ENCODE results near the gene C10orf62. TPM values are rescaled to one million over a fixed set of nuclear protein-coding genes. Genes with fewer than 3 reads are reported as not detected.
A peak's percentile ranks its signal among the peaks of the same experiment; 100 is the strongest.

C10orf62 gene
- total and polyA plus RNA-seq, 5 donors from 2014 or later: not detected

- Histone ChIP-seq H3K27ac (ENCODE audit: insufficient read depth, low read length, poor library complexity, severe bottlenecking) (no peak overlapping the region), H3K36me3 (ENCODE audit: control insufficient read depth, insufficient read depth, low read length) (no peaks in the 10 kb centered on the region), H3K4me3 (ENCODE audit: low read depth, low read length) (no peak overlapping the region), H3K4me1 (ENCODE audit: control insufficient read depth, insufficient read depth, low read length, poor library complexity, severe bottlenecking) (no peaks in the 10 kb centered on the region), H3K9me3 (ENCODE audit: control insufficient read depth in 2 of 2, low read length in 2 of 2) (no peaks in the 10 kb centered on the region), H3K27me3 (ENCODE audit: control insufficient read depth, insufficient read depth, low read length) (no peaks in the 10 kb centered on the region)
- peaks cover 10% of the 10 kb centered on the region for H3K27me3 Mint-ChIP-seq
- H3K27ac Mint-ChIP-seq: peak overlapping the region in 1 of 3 donors; percentile 14
- H3K36me3 Mint-ChIP-seq: no peaks in the 10 kb centered on the region
- H3K4me1 Mint-ChIP-seq: no peaks in the 10 kb centered on the region
- ATAC-seq (ENCODE audit: low read depth in 2 of 2) (no peak), DNase-seq (no peak)
- H3K9me3 Mint-ChIP-seq: no peaks in the 10 kb centered on the region
- no peak overlapping the region for H3K4me3 Mint-ChIP-seq
Observed at GRCh38 chr10:97607095-97607636, 17.6 kb downstream of the C10orf62 start.

- H3K4me3 ChIP-seq (ENCODE audit: low read depth, low read length): no peak overlapping the region
- no peaks in the 10 kb centered on the region for H3K4me1 Mint-ChIP-seq
- H3K27me3 Mint-ChIP-seq: peaks cover 10% of the 10 kb centered on the region
- H3K36me3 ChIP-seq (ENCODE audit: control insufficient read depth, insufficient read depth, low read length): no peaks in the 10 kb centered on the region
- no peak overlapping the region for H3K27ac ChIP-seq (ENCODE audit: insufficient read depth, low read length, poor library complexity, severe bottlenecking)
- H3K27me3 ChIP-seq (ENCODE audit: control insufficient read depth, insufficient read depth, low read length): no peaks in the 10 kb centered on the region
- no peak for DNase-seq
- ATAC-seq (ENCODE audit: low read depth in 2 of 2): no peak
- H3K9me3 Mint-ChIP-seq: no peaks in the 10 kb centered on the region
- no peak overlapping the region for H3K27ac Mint-ChIP-seq
- H3K36me3 Mint-ChIP-seq: no peaks in the 10 kb centered on the region
- no peak overlapping the region for H3K4me3 Mint-ChIP-seq
- no peaks in the 10 kb centered on the region for H3K4me1 ChIP-seq (ENCODE audit: control insufficient read depth, insufficient read depth, low read length, poor library complexity, severe bottlenecking)
- no peaks in the 10 kb centered on the region for H3K9me3 ChIP-seq (ENCODE audit: control insufficient read depth in 2 of 2, low read length in 2 of 2)
Observed at GRCh38 chr10:97608991-97609561, 19.6 kb downstream of the C10orf62 start.

- H3K9me3 ChIP-seq (ENCODE audit: control insufficient read depth in 2 of 2, low read length in 2 of 2): no peaks in the 10 kb centered on the region
Observed at GRCh38 chr10:97611473-97611872, 22.0 kb downstream of the C10orf62 start.

GRCh38 chr10:97612386-97612785, 22.9 kb downstream of the C10orf62 start:
- no peak overlapping the region for H3K27ac ChIP-seq (ENCODE audit: insufficient read depth, low read length, poor library complexity, severe bottlenecking)

More at GRCh38 chr10:97611473-97611872, 22.0 kb downstream of the C10orf62 start:
- H3K27ac Mint-ChIP-seq: no peak overlapping the region
- Histone ChIP-seq H3K4me3 (ENCODE audit: low read depth, low read length) (no peak overlapping the region), H3K36me3 (ENCODE audit: control insufficient read depth, insufficient read depth, low read length) (no peaks in the 10 kb centered on the region), H3K4me1 (ENCODE audit: control insufficient read depth, insufficient read depth, low read length, poor library complexity, severe bottlenecking) (no peaks in the 10 kb centered on the region), H3K27ac (ENCODE audit: insufficient read depth, low read length, poor library complexity, severe bottlenecking) (no peak overlapping the region), H3K27me3 (ENCODE audit: control insufficient read depth, insufficient read depth, low read length) (no peaks in the 10 kb centered on the region)
- no peaks in the 10 kb centered on the region for H3K4me1 Mint-ChIP-seq
- no peak overlapping the region for H3K4me3 Mint-ChIP-seq
- H3K27me3 Mint-ChIP-seq: peaks cover 6% of the 10 kb centered on the region
- ATAC-seq (ENCODE audit: low read depth in 2 of 2) (no peak), DNase-seq (no peak)
- H3K36me3 Mint-ChIP-seq: peaks cover 5% of the 10 kb centered on the region
- no peaks in the 10 kb centered on the region for H3K9me3 Mint-ChIP-seq

GRCh38 chr10:97618285-97618684, 28.8 kb downstream of the C10orf62 start:
- ATAC-seq (ENCODE audit: low read depth in 2 of 2) (no peak), DNase-seq (no peak)
- H3K36me3 ChIP-seq (ENCODE audit: control insufficient read depth, insufficient read depth, low read length): no peaks in the 10 kb centered on the region
- no peaks in the 10 kb centered on the region for H3K4me1 ChIP-seq (ENCODE audit: control insufficient read depth, insufficient read depth, low read length, poor library complexity, severe bottlenecking)
- Mint-ChIP-seq H3K36me3 (peaks cover 5% of the 10 kb centered on the region), H3K4me3 (no peak overlapping the region), H3K4me1 (no peaks in the 10 kb centered on the region), H3K27me3 (no peaks in the 10 kb centered on the region), H3K9me3 (no peaks in the 10 kb centered on the region), H3K27ac (no peak overlapping the region)
- H3K4me3 ChIP-seq (ENCODE audit: low read depth, low read length): no peak overlapping the region
- no peaks in the 10 kb centered on the region for H3K9me3 ChIP-seq (ENCODE audit: control insufficient read depth in 2 of 2, low read length in 2 of 2)
- H3K27ac ChIP-seq (ENCODE audit: insufficient read depth, low read length, poor library complexity, severe bottlenecking): no peak overlapping the region
- no peaks in the 10 kb centered on the region for H3K27me3 ChIP-seq (ENCODE audit: control insufficient read depth, insufficient read depth, low read length)

More at GRCh38 chr10:97612386-97612785, 22.9 kb downstream of the C10orf62 start:
- Histone ChIP-seq H3K9me3 (ENCODE audit: control insufficient read depth in 2 of 2, low read length in 2 of 2) (no peaks in the 10 kb centered on the region), H3K4me3 (ENCODE audit: low read depth, low read length) (no peak overlapping the region), H3K4me1 (ENCODE audit: control insufficient read depth, insufficient read depth, low read length, poor library complexity, severe bottlenecking) (no peaks in the 10 kb centered on the region), H3K36me3 (ENCODE audit: control insufficient read depth, insufficient read depth, low read length) (no peaks in the 10 kb centered on the region), H3K27me3 (ENCODE audit: control insufficient read depth, insufficient read depth, low read length) (no peaks in the 10 kb centered on the region)
- Mint-ChIP-seq H3K27me3 (peaks cover 6% of the 10 kb centered on the region), H3K4me1 (no peaks in the 10 kb centered on the region), H3K27ac (no peak overlapping the region), H3K4me3 (no peak overlapping the region), H3K36me3 (peaks cover 5% of the 10 kb centered on the region), H3K9me3 (no peaks in the 10 kb centered on the region)
- peak in 1 of 3 donors; percentile 9 for DNase-seq
- ATAC-seq (ENCODE audit: low read depth in 2 of 2): no peak

- H3K4me3 ChIP-seq (ENCODE audit: low read depth, low read length): no peak overlapping the region
- no peaks in the 10 kb centered on the region for H3K36me3 ChIP-seq (ENCODE audit: control insufficient read depth, insufficient read depth, low read length)
- H3K27ac Mint-ChIP-seq: no peak overlapping the region
- H3K36me3 Mint-ChIP-seq: peaks cover 5% of the 10 kb centered on the region
- no peaks in the 10 kb centered on the region for H3K4me1 ChIP-seq (ENCODE audit: control insufficient read depth, insufficient read depth, low read length, poor library complexity, severe bottlenecking)
- DNase-seq (no peak), ATAC-seq (ENCODE audit: low read depth in 2 of 2) (no peak)
- H3K9me3 ChIP-seq (ENCODE audit: control insufficient read depth in 2 of 2, low read length in 2 of 2): no peaks in the 10 kb centered on the region
- no peak overlapping the region for H3K4me3 Mint-ChIP-seq
- H3K27me3 Mint-ChIP-seq: no peaks in the 10 kb centered on the region
- H3K27ac ChIP-seq (ENCODE audit: insufficient read depth, low read length, poor library complexity, severe bottlenecking): no peak overlapping the region
- H3K9me3 Mint-ChIP-seq: no peaks in the 10 kb centered on the region
- H3K27me3 ChIP-seq (ENCODE audit: control insufficient read depth, insufficient read depth, low read length): no peaks in the 10 kb centered on the region
- no peaks in the 10 kb centered on the region for H3K4me1 Mint-ChIP-seq
Observed at GRCh38 chr10:97618733-97619132, 29.2 kb downstream of the C10orf62 start.

- H3K27ac ChIP-seq (ENCODE audit: insufficient read depth, low read length, poor library complexity, severe bottlenecking): no peak overlapping the region
- no peaks in the 10 kb centered on the region for H3K27me3 Mint-ChIP-seq
- no peaks in the 10 kb centered on the region for H3K4me1 Mint-ChIP-seq
- H3K9me3 Mint-ChIP-seq: no peaks in the 10 kb centered on the region
- no peak overlapping the region for H3K4me3 Mint-ChIP-seq
- no peaks in the 10 kb centered on the region for H3K9me3 ChIP-seq (ENCODE audit: control insufficient read depth in 2 of 2, low read length in 2 of 2)
- ATAC-seq (ENCODE audit: low read depth in 2 of 2) (no peak), DNase-seq (no peak)
- no peaks in the 10 kb centered on the region for H3K27me3 ChIP-seq (ENCODE audit: control insufficient read depth, insufficient read depth, low read length)
- H3K27ac Mint-ChIP-seq: no peak overlapping the region
- no peaks in the 10 kb centered on the region for H3K4me1 ChIP-seq (ENCODE audit: control insufficient read depth, insufficient read depth, low read length, poor library complexity, severe bottlenecking)
- no peaks in the 10 kb centered on the region for H3K36me3 Mint-ChIP-seq
- H3K36me3 ChIP-seq (ENCODE audit: control insufficient read depth, insufficient read depth, low read length): no peaks in the 10 kb centered on the region
- H3K4me3 ChIP-seq (ENCODE audit: low read depth, low read length): no peak overlapping the region
Observed at GRCh38 chr10:97623277-97623676, 33.8 kb downstream of the C10orf62 start.

GRCh38 chr10:97627731-97628130, 38.2 kb downstream of the C10orf62 start:
- no peak overlapping the region for H3K27ac Mint-ChIP-seq
- DNase-seq: no peak
- no peaks in the 10 kb centered on the region for H3K9me3 Mint-ChIP-seq
- no peaks in the 10 kb centered on the region for H3K27me3 ChIP-seq (ENCODE audit: control insufficient read depth, insufficient read depth, low read length)
- no peak overlapping the region for H3K4me3 Mint-ChIP-seq
- H3K36me3 ChIP-seq (ENCODE audit: control insufficient read depth, insufficient read depth, low read length): no peaks in the 10 kb centered on the region
- no peaks in the 10 kb centered on the region for H3K9me3 ChIP-seq (ENCODE audit: control insufficient read depth in 2 of 2, low read length in 2 of 2)
- H3K4me1 ChIP-seq (ENCODE audit: control insufficient read depth, insufficient read depth, low read length, poor library complexity, severe bottlenecking): peaks cover 2% of the 10 kb centered on the region
- no peaks in the 10 kb centered on the region for H3K27me3 Mint-ChIP-seq
- no peaks in the 10 kb centered on the region for H3K36me3 Mint-ChIP-seq
- no peak overlapping the region for H3K4me3 ChIP-seq (ENCODE audit: low read depth, low read length)
- peaks cover 0 to 4% (median under 1%) of the 10 kb centered on the region in 4 donors for H3K4me1 Mint-ChIP-seq
- ATAC-seq (ENCODE audit: low read depth in 2 of 2): no peak
- H3K27ac ChIP-seq (ENCODE audit: insufficient read depth, low read length, poor library complexity, severe bottlenecking): no peak overlapping the region
